ENCODE data around the gene ADAMTSL2.
"Not testable (repeated sequence)": the region's sequence is repeated elsewhere in the genome, so short reads cannot be mapped to it uniquely, and the experiment has no call there.

ADAMTSL2 gene

DNA sequence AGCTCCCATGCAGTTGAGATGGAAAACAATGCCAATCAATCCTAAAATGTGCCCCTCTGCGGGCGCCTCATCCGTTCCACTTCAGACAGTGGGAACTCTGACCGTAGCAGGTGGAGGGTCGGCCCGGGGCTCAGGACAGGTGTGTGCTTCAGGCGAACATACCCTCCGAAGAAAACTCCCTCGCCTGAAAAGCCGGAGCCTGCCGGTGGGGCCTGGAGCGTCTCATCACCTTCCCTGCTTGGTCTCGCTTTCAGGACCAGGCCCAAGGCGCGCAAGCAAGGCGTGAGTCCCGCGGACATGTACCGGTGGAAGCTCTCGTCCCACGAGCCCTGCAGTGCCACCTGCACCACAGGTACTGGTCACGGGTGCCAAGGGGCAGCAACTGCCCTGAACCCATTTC lies 26.4 kb downstream of the ADAMTSL2 start:
- no peak for DNase-seq (ENCODE audit: low read depth, low spot score)
- Histone ChIP-seq H3K27ac (no peak overlapping the region), H3K36me3 (ENCODE audit: insufficient read depth, low read length) (no peaks in the 10 kb centered on the region), H3K9me3 (ENCODE audit: low read depth, low read length) (no peaks in the 10 kb centered on the region), H3K9ac (ENCODE audit: insufficient read length) (no peak overlapping the region), H3K4me3 (no peak overlapping the region)
- TF ChIP-seq EZH2 (IDR thresholded peaks at IDR 0.05) (no peak), FOXP2 (optimal IDR thresholded peaks at IDR 0.05; ENCODE audit: control extremely low read depth, extremely low read length, insufficient read depth) (no peak), POLR2AphosphoS5 (IDR thresholded peaks at IDR 0.05; ENCODE audit: borderline replicate concordance, low read depth, low read length) (no peak)

- Histone ChIP-seq H3K36me3 (ENCODE audit: insufficient read depth, low read length) (no peaks in the 10 kb centered on the region), H3K9me3 (ENCODE audit: low read depth, low read length) (no peaks in the 10 kb centered on the region), H3K9ac (ENCODE audit: insufficient read length) (no peak overlapping the region), H3K4me3 (no peak overlapping the region), H3K27ac (no peak overlapping the region)
- no peak for DNase-seq (ENCODE audit: low read depth, low spot score)
- TF ChIP-seq FOXP2 (optimal IDR thresholded peaks at IDR 0.05; ENCODE audit: control extremely low read depth, extremely low read length, insufficient read depth) (no peak), POLR2AphosphoS5 (IDR thresholded peaks at IDR 0.05; ENCODE audit: borderline replicate concordance, low read depth, low read length) (no peak)
These were observed 27.6 kb downstream of the ADAMTSL2 start for GRCh38 chr9:133561976-133562554.

- no peak overlapping the region for H3K27ac ChIP-seq
- no peaks in the 10 kb centered on the region for H3K36me3 ChIP-seq (ENCODE audit: insufficient read depth, low read length)
- H3K9me3 ChIP-seq (ENCODE audit: low read depth, low read length), result no peaks in the 10 kb centered on the region
- TF ChIP-seq POLR2AphosphoS5 (IDR thresholded peaks at IDR 0.05; ENCODE audit: borderline replicate concordance, low read depth, low read length), result no peak
- no peak for TF ChIP-seq EZH2 (IDR thresholded peaks at IDR 0.05)
- TF ChIP-seq FOXP2 (optimal IDR thresholded peaks at IDR 0.05; ENCODE audit: control extremely low read depth, extremely low read length, insufficient read depth), result no peak
- H3K9ac ChIP-seq (ENCODE audit: insufficient read length), result no peak overlapping the region
- H3K4me3 ChIP-seq, result no peak overlapping the region
- no peak for DNase-seq (ENCODE audit: low read depth, low spot score)
These were observed 28.2 kb downstream of the ADAMTSL2 start for GRCh38 chr9:133562611-133563290.

DNA sequence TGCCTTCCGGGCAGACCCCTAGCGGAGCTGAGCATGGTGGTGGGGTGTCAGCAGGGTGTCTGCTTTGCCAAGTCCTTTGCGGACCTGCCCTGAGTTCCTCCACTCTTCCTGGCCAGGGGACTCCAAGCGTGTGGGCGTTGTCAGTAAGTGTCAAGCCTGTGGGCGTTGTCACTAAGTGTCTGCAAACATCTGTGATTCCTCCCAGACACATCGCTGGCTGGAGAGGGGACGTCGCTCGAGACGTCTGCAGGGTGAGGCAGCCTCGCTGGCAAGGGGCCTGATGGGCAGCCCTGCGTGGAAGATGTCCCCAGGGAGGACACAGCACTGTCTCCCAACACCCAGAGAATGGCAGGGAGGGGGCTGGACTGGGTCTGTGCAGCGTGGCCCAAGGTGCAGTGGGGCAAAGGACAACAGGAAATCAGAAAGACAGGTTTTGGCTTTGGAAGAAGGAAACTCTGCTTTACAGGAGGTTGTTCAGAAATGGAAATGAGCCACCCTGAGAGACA lies 28.8 kb downstream of the ADAMTSL2 start:
- Histone ChIP-seq H3K9me3 (ENCODE audit: low read depth, low read length) (no peaks in the 10 kb centered on the region), H3K4me3 (no peak overlapping the region), H3K36me3 (ENCODE audit: insufficient read depth, low read length) (no peaks in the 10 kb centered on the region), H3K27ac (no peak overlapping the region), H3K9ac (ENCODE audit: insufficient read length) (no peak overlapping the region)
- TF ChIP-seq POLR2AphosphoS5 (IDR thresholded peaks at IDR 0.05; ENCODE audit: borderline replicate concordance, low read depth, low read length) (no peak), EZH2 (IDR thresholded peaks at IDR 0.05) (no peak), FOXP2 (optimal IDR thresholded peaks at IDR 0.05; ENCODE audit: control extremely low read depth, extremely low read length, insufficient read depth) (no peak)
- no peak for DNase-seq (ENCODE audit: low read depth, low spot score)

GRCh38 chr9:133563814-133564213 lies 29.3 kb downstream of the ADAMTSL2 start:
- not testable (repeated sequence) for H3K4me3 ChIP-seq; H3K9ac ChIP-seq (ENCODE audit: insufficient read length); DNase-seq (ENCODE audit: low read depth, low spot score); H3K9me3 ChIP-seq (ENCODE audit: low read depth, low read length); H3K27ac ChIP-seq; H3K36me3 ChIP-seq (ENCODE audit: insufficient read depth, low read length)

DNA sequence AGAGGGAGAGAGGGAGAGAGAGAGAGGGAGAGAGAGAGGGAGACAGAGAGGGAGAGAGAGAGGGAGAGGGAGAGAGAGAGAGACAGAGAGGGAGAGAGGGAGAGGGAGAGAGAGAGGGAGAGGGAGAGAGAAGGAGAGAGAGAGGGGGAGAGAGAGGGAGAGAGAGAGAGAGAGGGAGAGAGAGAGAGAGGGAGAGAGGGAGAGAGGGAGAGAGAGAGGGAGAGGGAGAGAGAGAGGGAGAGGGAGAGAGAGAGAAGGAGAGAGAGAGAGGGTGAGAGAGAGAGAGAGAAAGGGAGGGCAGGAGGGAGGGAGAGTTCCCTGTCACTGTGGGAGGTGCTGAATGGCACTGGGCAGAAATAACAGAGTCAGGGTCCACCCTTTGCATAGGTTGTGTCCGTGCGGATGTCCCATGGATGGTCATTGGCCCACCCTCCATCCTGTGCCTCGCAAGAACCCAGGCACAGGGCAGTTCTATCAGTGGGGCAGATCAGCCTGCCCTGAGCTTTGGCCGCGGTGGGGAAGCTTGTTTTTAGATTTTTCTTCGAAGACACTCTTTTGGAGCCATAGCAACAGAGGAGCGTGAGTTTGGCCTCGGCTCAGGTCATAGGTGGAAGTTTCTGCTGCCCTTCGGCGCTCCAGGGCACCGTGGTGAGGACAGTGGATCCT lies 30.1 kb downstream of the ADAMTSL2 start:
- TF ChIP-seq EZH2 (IDR thresholded peaks at IDR 0.05) (no peak), POLR2AphosphoS5 (IDR thresholded peaks at IDR 0.05; ENCODE audit: borderline replicate concordance, low read depth, low read length) (no peak), FOXP2 (optimal IDR thresholded peaks at IDR 0.05; ENCODE audit: control extremely low read depth, extremely low read length, insufficient read depth) (no peak)
- DNase-seq (ENCODE audit: low read depth, low spot score), result no peak
- Histone ChIP-seq H3K4me3 (no peak overlapping the region), H3K27ac (no peak overlapping the region), H3K36me3 (ENCODE audit: insufficient read depth, low read length) (no peaks in the 10 kb centered on the region), H3K9me3 (ENCODE audit: low read depth, low read length) (no peaks in the 10 kb centered on the region), H3K9ac (ENCODE audit: insufficient read length) (no peak overlapping the region)

GRCh38 chr9:133566382-133566781 lies 31.9 kb downstream of the ADAMTSL2 start:
- H3K36me3 ChIP-seq (ENCODE audit: insufficient read depth, low read length), result no peaks in the 10 kb centered on the region
- no peak for DNase-seq (ENCODE audit: low read depth, low spot score)
- TF ChIP-seq EZH2 (IDR thresholded peaks at IDR 0.05) (no peak), POLR2AphosphoS5 (IDR thresholded peaks at IDR 0.05; ENCODE audit: borderline replicate concordance, low read depth, low read length) (no peak)
- no peak overlapping the region for H3K27ac ChIP-seq
- H3K9me3 ChIP-seq (ENCODE audit: low read depth, low read length), result no peaks in the 10 kb centered on the region
- H3K9ac ChIP-seq (ENCODE audit: insufficient read length), result no peak overlapping the region
- H3K4me3 ChIP-seq, result no peak overlapping the region

DNA sequence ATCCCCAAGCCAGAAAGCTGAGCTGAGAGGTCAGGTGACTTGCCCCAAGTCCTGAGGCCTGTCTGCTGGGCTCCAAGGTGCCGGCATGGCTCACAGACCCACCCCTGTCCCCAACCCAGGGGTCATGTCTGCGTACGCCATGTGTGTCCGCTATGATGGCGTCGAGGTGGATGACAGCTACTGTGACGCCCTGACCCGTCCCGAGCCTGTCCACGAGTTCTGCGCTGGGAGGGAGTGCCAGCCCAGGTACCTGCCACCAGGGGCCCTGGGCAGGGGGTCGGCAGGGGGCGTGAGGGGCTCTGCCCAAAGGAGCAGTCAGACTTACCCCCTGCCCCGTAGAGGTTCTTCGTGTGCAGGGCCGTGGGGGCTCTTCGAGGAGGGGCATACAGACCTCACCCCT lies 32.3 kb downstream of the ADAMTSL2 start:
- Histone ChIP-seq H3K4me3 (no peak overlapping the region), H3K9me3 (ENCODE audit: low read depth, low read length) (no peaks in the 10 kb centered on the region), H3K27ac (no peak overlapping the region), H3K36me3 (ENCODE audit: insufficient read depth, low read length) (no peaks in the 10 kb centered on the region), H3K9ac (ENCODE audit: insufficient read length) (no peak overlapping the region)
- no peak for TF ChIP-seq FOXP2 (optimal IDR thresholded peaks at IDR 0.05; ENCODE audit: control extremely low read depth, extremely low read length, insufficient read depth)
- no peak for TF ChIP-seq EZH2 (IDR thresholded peaks at IDR 0.05)
- no peak for TF ChIP-seq POLR2AphosphoS5 (IDR thresholded peaks at IDR 0.05; ENCODE audit: borderline replicate concordance, low read depth, low read length)
- no peak for DNase-seq (ENCODE audit: low read depth, low spot score)
